SKM-1 treated with dmso at 0.1 percent for 144 hours (cell line): ENCODE results near the gene SEC14L1.
"Not testable (repeated sequence)": the region's sequence is repeated elsewhere in the genome, so short reads cannot be mapped to it uniquely, and the experiment has no call there.

Experiments used
- DNase-seq: peaks from one replicate; lab custom pipeline; 2025; ENCODE audit not compliant: unreplicated experiment; lab: John Stamatoyannopoulos, UW

SEC14L1 gene

GRCh38 chr17:77231076-77231871 lies 90.5 kb downstream of the SEC14L1 start:
- DNase-seq, result no peak

GRCh38 chr17:77233127-77233526 lies 92.4 kb downstream of the SEC14L1 start:
- DNase-seq, result no peak

GRCh38 chr17:77233635-77234334 lies 93.0 kb downstream of the SEC14L1 start:
- no peak for DNase-seq

- no peak for DNase-seq
Observed at GRCh38 chr17:77234695-77235094, 93.9 kb downstream of the SEC14L1 start.

- DNase-seq, result no peak
Observed at GRCh38 chr17:77235370-77235941, 94.7 kb downstream of the SEC14L1 start.

GRCh38 chr17:77237232-77238008 lies 96.7 kb downstream of the SEC14L1 start:
- DNase-seq, result no peak

- DNase-seq, result no peak
Observed at GRCh38 chr17:77240976-77241375, 100.2 kb downstream of the SEC14L1 start.

GRCh38 chr17:77242118-77242851 lies 101.5 kb downstream of the SEC14L1 start:
- DNase-seq, result no peak

GRCh38 chr17:77245162-77245926 lies 104.6 kb downstream of the SEC14L1 start:
- DNase-seq, result no peak

- no peak for DNase-seq
Observed at GRCh38 chr17:77246110-77247047, 105.6 kb downstream of the SEC14L1 start.

- DNase-seq, result peak; percentile 48
Observed at GRCh38 chr17:77247048-77247541, 106.3 kb downstream of the SEC14L1 start.

GRCh38 chr17:77247609-77248008 lies 106.8 kb downstream of the SEC14L1 start:
- DNase-seq, result no peak

- no peak for DNase-seq
Observed at GRCh38 chr17:77248216-77249114, 107.7 kb downstream of the SEC14L1 start.

- no peak for DNase-seq
Observed at GRCh38 chr17:77251622-77252183, 110.9 kb downstream of the SEC14L1 start.

- DNase-seq, result not testable (repeated sequence)
Observed at GRCh38 chr17:77252306-77252705, 111.5 kb downstream of the SEC14L1 start.

GRCh38 chr17:77253611-77254051 lies 112.9 kb downstream of the SEC14L1 start:
- DNase-seq, result peak; percentile 30
